IPS DF 6.9 (cell line): ENCODE data around the gene EXOC5.
A peak's percentile ranks its signal among the peaks of the same experiment; 100 is the strongest.

Experiments
- DNase-seq: peaks from one replicate; pipeline ENCODE4 v3.0.0-alpha.2; 2013; ENCODE audit warnings: low read depth, low spot score
- H3K27ac ChIP-seq: one replicate; pipeline ENCODE4 v1.5.1; 2013; ENCODE audit warnings: low read length, control low read depth
- H3K27me3 ChIP-seq: 2 replicates; pipeline ENCODE4 v1.6.1; 2013; ENCODE audit warnings: mild to moderate bottlenecking, low read length; ENCODE audit not compliant: control insufficient read depth, insufficient read depth
- H3K36me3 ChIP-seq: 2 replicates; pipeline ENCODE4 v1.6.1; 2013; ENCODE audit warnings: low read length; ENCODE audit not compliant: control insufficient read depth, insufficient read depth
- H3K4me1 ChIP-seq: 2 replicates; pipeline ENCODE4 v1.6.1; 2013; ENCODE audit warnings: low read length; ENCODE audit not compliant: control insufficient read depth, insufficient read depth
- H3K4me3 ChIP-seq: 2 replicates; pipeline ENCODE4 v1.5.1; 2013; ENCODE audit warnings: mild to moderate bottlenecking, low read length
- H3K9me3 ChIP-seq: 2 replicates; pipeline ENCODE4 v1.6.1; 2013; ENCODE audit warnings: low read length, inconsistent platforms; ENCODE audit not compliant: control insufficient read depth, insufficient read depth
- WGBS: extraction: QIAGEN DNeasy Blood & Tissue Kit; methylation state at CpG from one replicate; pipeline ENCODE4 v1.1.7; 2013; ENCODE audit warnings: mixed read lengths, missing lambda C conversion rate; ENCODE audit not compliant: insufficient read length, insufficient coverage; 5-methylcytosine and 5-hydroxymethylcytosine counted together

EXOC5 gene

GRCh38 chr14:57268161-57269069, at the start of gene EXOC5, which contains the start of gene AP5M1:
Gene EXOC5 (minus strand): TSS chr14:57268905. CDS start chr14:57268648, 257 bp downstream.
Gene AP5M1 (plus strand): TSS chr14:57268971. CDS start chr14:57269315, 344 bp downstream.
- WGBS = no CpG with 5 or more reads among the region's 76 CpGs
- DNase-seq = peak; percentile 70

DNA sequence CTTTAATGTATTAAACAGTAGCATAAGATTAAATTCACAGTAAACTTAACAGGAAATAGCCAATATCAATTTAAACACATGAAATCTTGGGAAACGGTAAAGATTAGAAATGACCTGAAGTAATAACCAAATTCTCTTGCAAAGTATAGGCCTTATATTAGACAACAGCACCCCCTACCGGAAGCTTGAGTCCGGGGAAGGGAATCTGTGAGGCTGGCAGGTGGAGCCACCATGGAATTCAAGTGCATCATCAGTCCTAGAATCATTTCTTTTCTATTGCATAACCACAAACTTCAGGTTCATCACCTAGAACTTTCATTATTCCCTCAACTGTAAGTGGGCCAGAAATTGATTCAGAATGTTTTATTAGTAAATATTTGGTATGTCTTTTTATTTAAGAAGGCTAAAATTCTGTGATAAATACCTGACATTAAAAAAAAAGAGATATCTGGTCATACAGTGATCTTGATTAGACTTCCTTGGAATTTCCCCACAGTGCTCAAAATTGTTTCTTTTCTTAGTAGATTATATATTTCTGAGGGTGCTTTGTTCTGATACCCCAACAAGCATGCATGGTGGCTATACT, 48.6 kb upstream of the EXOC5 start:
- no peaks in the 10 kb centered on the region for H3K9me3 ChIP-seq
- H3K36me3 ChIP-seq = no peaks in the 10 kb centered on the region
- DNase-seq = peak; percentile 37
- H3K27ac ChIP-seq = no peak overlapping the region
- H3K27me3 ChIP-seq = no peaks in the 10 kb centered on the region
- WGBS = no CpG with 5 or more reads among the region's 3 CpGs
- no peak overlapping the region for H3K4me3 ChIP-seq
- H3K4me1 ChIP-seq = no peaks in the 10 kb centered on the region

More at GRCh38 chr14:57268161-57269069, at the start of gene EXOC5, which contains the start of gene AP5M1:
- Histone ChIP-seq H3K4me1 (peaks cover 1% of the 10 kb centered on the region; the same call in 1 of the 2 replicates), H3K27me3 (no peaks in the 10 kb centered on the region), H3K9me3 (no peaks in the 10 kb centered on the region), H3K27ac (no peak within 1 kb of the TSS), H3K4me3 (peak within 1 kb of the TSS; percentile 70), H3K36me3 (no peaks in the 10 kb centered on the region)

GRCh38 chr14:57314396-57315089, 45.8 kb upstream of the EXOC5 start:
- Histone ChIP-seq H3K36me3 (no peaks in the 10 kb centered on the region), H3K27ac (no peak overlapping the region), H3K9me3 (no peaks in the 10 kb centered on the region), H3K27me3 (no peaks in the 10 kb centered on the region), H3K4me3 (no peak overlapping the region), H3K4me1 (no peaks in the 10 kb centered on the region)
- WGBS = no CpG with 5 or more reads among the region's 7 CpGs
- no peak for DNase-seq

DNA sequence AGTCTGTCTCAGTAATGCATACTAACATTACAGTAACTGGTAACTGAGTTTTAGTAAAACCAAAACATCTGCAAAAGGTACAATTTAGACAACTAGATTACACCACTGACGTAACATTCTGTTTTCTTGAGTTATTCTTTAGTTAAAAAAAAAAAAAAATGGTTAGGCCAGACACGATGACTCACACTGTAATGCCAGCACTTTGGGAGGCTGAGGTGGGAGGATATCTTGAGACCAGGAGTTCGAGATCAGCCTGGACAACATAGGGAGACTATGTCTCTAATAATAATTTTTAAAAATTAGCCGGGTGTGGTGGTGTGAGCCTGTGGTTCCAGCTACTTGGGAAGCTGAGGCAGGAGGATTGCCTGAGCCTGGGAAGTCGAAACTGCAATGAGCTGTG, 34.2 kb upstream of the EXOC5 start:
- H3K9me3 ChIP-seq = no peaks in the 10 kb centered on the region
- no peak for DNase-seq
- H3K36me3 ChIP-seq = no peaks in the 10 kb centered on the region
- no peak overlapping the region for H3K27ac ChIP-seq
- no peaks in the 10 kb centered on the region for H3K4me1 ChIP-seq
- no peak overlapping the region for H3K4me3 ChIP-seq
- WGBS = no CpG with 5 or more reads among the region's 5 CpGs
- H3K27me3 ChIP-seq = no peaks in the 10 kb centered on the region

DNA sequence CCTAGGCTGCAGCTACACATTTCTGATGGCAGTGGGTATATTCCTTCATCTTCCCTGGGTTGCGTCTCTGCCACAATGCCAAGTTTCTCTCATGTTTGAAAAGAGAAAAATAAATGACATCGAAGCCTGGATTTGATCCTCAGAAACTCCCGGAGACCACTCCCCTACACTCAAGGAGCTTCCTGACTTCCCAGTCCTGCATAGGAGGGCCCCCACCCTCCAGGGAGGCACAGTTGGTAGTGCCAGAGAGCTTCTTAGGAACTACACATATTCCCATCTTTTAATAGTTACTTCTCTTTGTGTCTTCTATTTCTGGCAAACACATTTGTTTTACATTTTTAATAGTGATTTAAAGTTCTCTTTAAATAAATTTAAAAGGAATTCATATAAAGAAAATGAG, 30.8 kb upstream of the EXOC5 start:
- Histone ChIP-seq H3K27ac (no peak overlapping the region), H3K4me3 (no peak overlapping the region), H3K36me3 (no peaks in the 10 kb centered on the region), H3K27me3 (no peaks in the 10 kb centered on the region), H3K9me3 (no peaks in the 10 kb centered on the region), H3K4me1 (no peaks in the 10 kb centered on the region)
- no CpG with 5 or more reads among the region's 3 CpGs for whole genome bisulfite sequencing
- DNase-seq = no peak

DNA sequence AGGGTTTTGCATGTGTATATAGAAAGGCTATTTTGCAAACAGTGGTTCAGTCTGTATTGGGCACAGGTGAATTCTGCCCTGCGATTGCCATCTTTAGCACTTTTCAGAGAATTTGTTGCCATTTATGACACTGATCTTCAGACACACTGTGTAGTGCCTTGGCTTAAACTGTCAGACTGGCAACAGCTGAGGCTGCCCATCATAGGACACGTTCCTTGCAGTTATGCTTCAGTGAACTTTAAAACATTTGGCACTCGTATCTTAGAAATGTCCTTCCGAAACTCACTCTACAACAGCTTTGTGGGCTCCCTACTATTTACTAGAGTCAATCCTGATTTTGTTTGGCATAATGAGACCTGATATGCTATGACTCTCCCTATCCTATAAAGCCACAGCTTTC, 29.1 kb upstream of the EXOC5 start:
- Histone ChIP-seq H3K27me3 (no peaks in the 10 kb centered on the region), H3K9me3 (no peaks in the 10 kb centered on the region), H3K27ac (no peak overlapping the region), H3K36me3 (no peaks in the 10 kb centered on the region), H3K4me1 (no peaks in the 10 kb centered on the region), H3K4me3 (no peak overlapping the region)
- no CpG with 5 or more reads among the region's 4 CpGs for WGBS
- DNase-seq = no peak

- WGBS = 100% methylated on average over 1 of the region's 1 CpG
- no peaks in the 10 kb centered on the region for H3K9me3 ChIP-seq
- H3K27ac ChIP-seq = no peak overlapping the region
- no peak overlapping the region for H3K4me3 ChIP-seq
- H3K36me3 ChIP-seq = no peaks in the 10 kb centered on the region
- H3K4me1 ChIP-seq = no peaks in the 10 kb centered on the region
- no peaks in the 10 kb centered on the region for H3K27me3 ChIP-seq
- DNase-seq = no peak
These were observed 26.5 kb upstream of the EXOC5 start for GRCh38 chr14:57295239-57295638.

- no CpG with 5 or more reads among the region's 1 CpG for WGBS
- no peak for DNase-seq
- Histone ChIP-seq H3K4me1 (no peaks in the 10 kb centered on the region), H3K9me3 (no peaks in the 10 kb centered on the region), H3K4me3 (no peak overlapping the region), H3K36me3 (no peaks in the 10 kb centered on the region), H3K27me3 (no peaks in the 10 kb centered on the region), H3K27ac (no peak overlapping the region)
These were observed 25.4 kb upstream of the EXOC5 start for GRCh38 chr14:57293866-57294837.

DNA sequence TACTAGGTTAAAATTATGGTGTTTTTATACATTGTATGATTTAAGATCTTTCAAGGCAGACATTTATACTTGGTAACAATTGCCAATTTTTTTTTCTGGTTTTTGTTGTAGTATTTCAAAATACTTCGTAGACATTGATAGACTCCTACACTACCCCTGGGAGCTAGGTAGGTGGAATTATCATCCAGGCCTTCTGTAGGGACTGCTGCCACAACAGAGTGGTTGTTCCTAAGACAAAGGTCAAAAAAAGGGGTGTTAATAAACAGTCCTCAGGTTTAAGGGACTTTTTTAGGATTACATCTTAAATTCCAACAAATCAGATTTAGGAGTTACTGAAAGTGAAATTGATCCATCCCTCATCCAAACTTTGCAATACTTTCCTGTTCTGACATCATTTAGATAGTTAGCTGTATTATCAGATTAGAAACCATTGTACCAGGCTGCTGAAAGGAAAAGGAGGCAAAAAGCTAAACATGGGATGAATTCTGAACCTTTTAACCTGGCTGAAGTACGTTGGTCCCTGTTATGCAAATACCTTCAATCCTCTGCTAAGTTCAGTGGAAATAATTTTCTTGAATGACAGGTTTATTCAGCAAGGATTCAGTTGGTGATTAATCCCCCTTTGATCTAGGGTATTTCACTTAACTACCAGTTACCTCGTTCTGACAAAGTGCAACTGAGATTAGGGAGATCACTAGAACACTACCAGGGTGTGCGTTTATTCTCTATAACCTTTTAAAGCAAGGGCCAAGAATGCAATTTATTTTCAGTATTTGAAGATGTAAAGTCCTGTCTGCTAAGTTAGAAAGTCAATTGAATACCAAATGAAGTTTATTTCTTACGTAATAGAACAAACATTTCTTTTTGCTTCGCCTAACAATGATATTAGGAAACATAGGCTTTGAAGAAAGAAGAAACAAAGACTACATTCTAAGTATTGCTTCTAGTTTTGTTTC, 23.3 kb upstream of the EXOC5 start:
- Histone ChIP-seq H3K4me3 (no peak overlapping the region), H3K27me3 (no peaks in the 10 kb centered on the region), H3K9me3 (no peaks in the 10 kb centered on the region), H3K36me3 (no peaks in the 10 kb centered on the region), H3K27ac (no peak overlapping the region), H3K4me1 (no peaks in the 10 kb centered on the region)
- no CpG with 5 or more reads among the region's 6 CpGs for WGBS
- DNase-seq = no peak
